ENCODE data around the gene PPT2.
A peak's percentile ranks its signal among the peaks of the same experiment; 100 is the strongest.
"Not testable (repeated sequence)": the region's sequence is repeated elsewhere in the genome, so short reads cannot be mapped to it uniquely, and the experiment has no call there.

The PPT2 gene

DNA sequence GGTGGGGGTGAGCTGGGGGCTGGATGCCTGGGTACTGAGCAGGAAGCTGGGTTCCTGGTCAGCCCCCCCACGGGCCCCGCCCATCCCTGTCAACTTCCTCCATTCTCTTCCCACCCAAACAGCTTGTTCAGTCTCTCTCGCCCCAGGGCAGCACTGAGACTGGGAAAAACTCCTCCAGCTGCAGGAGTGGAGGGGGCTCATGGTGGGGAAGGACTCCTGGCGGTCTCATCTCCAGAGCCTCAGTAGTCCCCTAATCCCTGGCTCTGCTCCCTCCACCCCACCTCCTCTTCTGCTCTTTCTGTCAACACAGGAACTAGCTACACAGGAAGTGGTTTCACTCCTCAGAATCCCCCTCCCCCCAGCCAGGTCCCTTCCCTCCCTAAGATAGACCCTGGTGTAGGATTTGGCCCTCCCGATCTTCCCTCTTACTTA, 38.7 kb downstream of the PPT2 start, which contains the start of gene GPSM3:
Gene GPSM3 (minus strand): TSS at position 36 of the 432 bp plus-strand sequence. CDS start 130 bp downstream, outside the sequence.
- in situ Hi-C loops (cut with MboI; ENCODE audit: low sequenced_read_pairs, unreplicated experiment): no loop called here
- no peak for TF ChIP-seq CTCF (IDR thresholded peaks at IDR 0.05; ENCODE audit: borderline replicate concordance, control extremely low read depth, extremely low read depth, insufficient read depth, missing control alignments)
- no peak for DNase-seq (ENCODE audit: low spot score)

DNA sequence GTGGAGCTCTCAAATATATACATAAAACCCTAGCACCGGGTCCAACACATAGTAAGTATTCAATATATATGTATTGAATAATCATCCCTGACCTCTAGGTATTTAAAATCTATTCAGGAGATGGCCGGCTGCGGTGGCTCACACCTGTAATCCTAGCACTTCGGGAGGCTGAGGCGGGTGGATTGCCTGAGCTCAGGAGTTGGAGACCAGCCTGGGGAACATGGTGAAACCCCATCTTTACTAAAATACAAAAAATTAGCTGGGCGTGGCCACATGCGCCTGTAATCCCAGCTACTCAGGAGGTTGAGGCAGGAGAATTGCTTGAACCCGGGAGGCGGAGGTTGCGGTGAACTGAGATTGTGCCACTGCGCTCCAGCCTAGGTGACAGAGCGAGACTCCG, 39.2 kb downstream of the PPT2 start:
- in situ Hi-C loops (cut with MboI; ENCODE audit: low sequenced_read_pairs, unreplicated experiment); DNase-seq (ENCODE audit: low spot score): not testable (repeated sequence)

GRCh38 chr6:32194388-32194787, 40.4 kb downstream of the PPT2 start:
- no peak for DNase-seq (ENCODE audit: low spot score)
- in situ Hi-C loops (cut with MboI; ENCODE audit: low sequenced_read_pairs, unreplicated experiment): no loop called here
- TF ChIP-seq CTCF (IDR thresholded peaks at IDR 0.05; ENCODE audit: borderline replicate concordance, control extremely low read depth, extremely low read depth, insufficient read depth, missing control alignments): no peak

GRCh38 chr6:32194825-32195651, 41.1 kb downstream of the PPT2 start:
- in situ Hi-C loops (cut with MboI; ENCODE audit: low sequenced_read_pairs, unreplicated experiment): no loop called here
- TF ChIP-seq CTCF (IDR thresholded peaks at IDR 0.05; ENCODE audit: borderline replicate concordance, control extremely low read depth, extremely low read depth, insufficient read depth, missing control alignments): peak; percentile 47
- DNase-seq (ENCODE audit: low spot score): no peak

GRCh38 chr6:32195652-32195901, 41.6 kb downstream of the PPT2 start:
- peak; percentile 5 for TF ChIP-seq CTCF (IDR thresholded peaks at IDR 0.05; ENCODE audit: borderline replicate concordance, control extremely low read depth, extremely low read depth, insufficient read depth, missing control alignments)
- peak; percentile 98 for DNase-seq (ENCODE audit: low spot score)
- in situ Hi-C loops (cut with MboI; ENCODE audit: low sequenced_read_pairs, unreplicated experiment): no loop called here

GRCh38 chr6:32195902-32196681, 42.2 kb downstream of the PPT2 start:
- DNase-seq (ENCODE audit: low spot score): peak; percentile 85
- no peak for TF ChIP-seq CTCF (IDR thresholded peaks at IDR 0.05; ENCODE audit: borderline replicate concordance, control extremely low read depth, extremely low read depth, insufficient read depth, missing control alignments)
- in situ Hi-C loops (cut with MboI; ENCODE audit: low sequenced_read_pairs, unreplicated experiment): no loop called here

Measured in GM13976 (cell line).